HL-60/S4 treated with phorbol 12-myristate 13-acetate at 8.2 ng/mL for 4 days and 3 days (cell line): ENCODE measurements around the gene GRM4.

ENCODE experiments used
- in situ Hi-C: fragments of 300-500 bp; cut with MboI; formaldehyde crosslinking; loops from 2 replicates; pipeline ENCODE4 v1.15.0; 2022; ENCODE audit warnings: low sequenced_read_pairs

GRM4 gene

GRCh38 chr6:34158876-34159275 is 13.0 kb upstream of the GRM4 start:
- in situ Hi-C loops: loop anchor here (25.0 kb wide), 1 partner anchor 453 kb away; no protein-coding TSS in a partner anchor

DNA sequence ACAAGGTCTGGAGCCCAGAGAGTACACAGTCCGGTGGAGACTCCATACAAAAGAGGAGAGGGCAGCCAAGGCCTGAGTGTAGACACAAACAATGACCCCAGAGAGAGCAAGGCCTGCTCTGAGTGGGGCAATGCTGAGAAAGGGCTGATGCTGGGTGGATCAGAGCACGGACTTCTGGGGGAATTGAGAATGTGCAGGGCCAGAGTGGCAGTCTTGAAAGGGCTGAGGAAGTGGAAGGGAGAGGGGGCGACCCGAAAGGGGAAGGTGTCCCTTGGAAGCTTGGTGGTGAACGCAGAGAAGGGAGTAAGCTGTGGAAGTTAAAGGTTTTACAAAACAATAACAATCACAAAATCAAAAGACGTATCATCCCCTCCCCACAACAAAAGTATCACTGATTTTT is 12.0 kb upstream of the GRM4 start:
- in situ Hi-C loops: loop anchor here (25.0 kb wide), 1 partner anchor 454 kb away; no protein-coding TSS in a partner anchor

- in situ Hi-C loops: loop anchor here (25.0 kb wide), 1 partner anchor 455 kb away; no protein-coding TSS in a partner anchor
Observed at GRCh38 chr6:34157236-34157830, 11.4 kb upstream of the GRM4 start.

GRCh38 chr6:34155471-34156300 is 9.8 kb upstream of the GRM4 start:
- in situ Hi-C loops: loop anchor here (25.0 kb wide), 1 partner anchor 457 kb away; no protein-coding TSS in a partner anchor

DNA sequence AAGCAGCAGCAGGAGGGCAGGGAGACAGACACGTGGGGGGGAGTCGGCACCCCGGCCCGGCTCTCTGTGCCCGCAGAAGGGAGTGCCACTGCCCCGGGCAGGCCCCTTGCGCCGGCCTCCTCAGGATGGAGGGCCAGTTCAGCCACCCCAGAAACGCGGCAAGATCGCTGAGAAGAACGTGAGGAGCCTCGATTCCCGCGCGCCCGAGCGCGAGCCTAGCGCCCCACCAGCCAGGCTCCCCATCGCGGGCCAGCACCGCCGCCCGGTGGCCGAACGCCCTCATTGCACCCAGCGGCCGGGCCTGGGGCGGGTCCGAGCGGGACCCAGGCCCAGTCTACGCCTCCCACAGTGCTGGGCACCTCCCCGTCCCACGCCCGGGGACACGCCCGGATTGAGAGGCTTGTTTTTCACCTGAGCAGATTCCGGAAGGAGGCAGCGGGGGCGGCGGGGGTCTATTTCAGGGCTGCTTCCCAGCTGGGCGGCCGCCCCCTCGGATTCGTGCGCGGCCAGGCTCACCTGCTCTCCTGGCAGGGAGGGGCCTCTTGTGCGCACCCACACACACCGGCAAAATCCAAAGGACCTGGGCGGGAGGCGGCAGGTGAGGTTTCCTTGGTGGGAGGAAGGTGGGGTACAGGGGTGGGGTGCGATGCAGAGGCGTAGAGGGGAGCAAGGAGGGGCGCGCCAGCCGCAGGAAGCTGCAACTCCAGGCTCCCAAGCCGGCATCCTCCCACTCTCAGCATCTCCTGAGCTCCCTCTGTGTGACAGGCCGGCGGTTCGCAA is 9.0 kb upstream of the GRM4 start:
- in situ Hi-C loops: loop anchor here (25.0 kb wide), 1 partner anchor 457 kb away; no protein-coding TSS in a partner anchor

DNA sequence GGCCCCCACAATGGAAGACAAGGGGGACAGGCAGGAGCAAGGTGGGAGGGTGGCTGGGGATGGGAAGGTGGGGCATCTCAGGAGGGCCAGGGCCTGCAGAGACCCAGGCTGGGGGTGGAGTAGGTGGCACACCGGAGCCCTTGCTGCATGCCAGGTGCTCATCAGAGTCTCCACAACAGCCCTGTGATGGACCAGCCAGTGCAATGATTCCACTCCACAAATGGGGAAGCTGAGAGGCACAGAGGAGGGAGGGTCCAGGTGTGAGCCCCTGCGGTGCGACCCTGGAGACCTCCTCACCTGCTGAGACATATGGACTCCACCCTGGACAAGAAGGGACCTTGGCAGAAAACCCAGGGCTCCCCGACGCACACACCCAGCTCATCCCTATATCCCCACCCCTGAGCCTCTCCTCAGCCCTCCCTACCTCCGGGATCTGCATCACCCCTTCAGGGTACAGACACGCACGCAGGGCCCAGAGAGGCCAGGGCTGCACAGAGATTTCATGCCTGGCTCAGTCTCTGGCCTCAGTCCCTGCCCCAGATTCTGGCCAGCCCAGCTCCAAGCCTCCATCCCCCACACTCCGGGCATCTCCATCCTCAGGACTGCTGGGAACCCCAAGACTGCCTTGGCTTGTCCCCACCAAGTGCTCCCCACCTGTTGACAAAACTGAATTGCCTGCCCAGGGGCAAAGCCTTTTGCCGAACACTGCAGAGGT is 7.1 kb upstream of the GRM4 start:
- in situ Hi-C loops: loop anchor here (25.0 kb wide), 1 partner anchor 459 kb away; no protein-coding TSS in a partner anchor

- in situ Hi-C loops: loop anchor here (25.0 kb wide), 1 partner anchor 460 kb away; no protein-coding TSS in a partner anchor
Observed at GRCh38 chr6:34152042-34152524, 6.2 kb upstream of the GRM4 start.

DNA sequence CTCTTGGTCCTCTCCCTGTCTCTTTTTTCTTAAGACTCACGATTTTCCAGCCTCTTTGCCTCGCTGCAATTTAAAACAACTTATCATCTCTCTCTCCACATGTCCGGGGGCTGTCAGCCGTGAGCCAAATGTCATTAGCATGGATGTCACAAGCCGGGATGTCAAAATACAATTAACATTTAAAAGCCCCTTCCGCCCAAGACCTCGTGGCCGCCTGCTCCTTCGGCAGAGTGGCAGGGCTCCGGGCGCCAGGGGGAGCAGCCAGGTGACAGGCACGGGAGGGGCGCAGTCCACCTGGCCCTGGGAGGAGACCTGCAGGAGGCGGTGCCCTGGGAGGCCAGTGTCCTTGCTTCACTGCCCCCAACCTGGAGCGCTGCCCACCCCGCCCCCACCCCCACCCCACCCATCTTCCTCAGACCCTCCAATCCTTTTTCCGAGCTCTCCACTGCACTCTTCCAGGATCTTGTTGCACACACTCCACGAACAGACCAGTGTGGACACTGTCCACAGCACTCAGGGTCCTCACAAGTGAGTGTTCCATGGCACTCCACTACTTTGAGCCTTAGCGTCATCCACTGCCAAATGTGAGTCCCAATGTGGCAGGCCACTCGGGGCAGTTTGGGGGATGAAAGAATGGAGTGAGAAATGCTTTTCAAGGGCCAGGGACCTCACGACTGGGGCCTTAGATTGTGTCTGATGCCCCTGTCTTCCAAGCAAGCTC is 5.6 kb upstream of the GRM4 start:
- in situ Hi-C loops: loop anchor here (25.0 kb wide), 1 partner anchor 461 kb away; no protein-coding TSS in a partner anchor

- in situ Hi-C loops: loop anchor here (25.0 kb wide), 1 partner anchor 462 kb away; no protein-coding TSS in a partner anchor
Observed at GRCh38 chr6:34150766-34151165, 4.9 kb upstream of the GRM4 start.

GRCh38 chr6:34149831-34150400 is 4.0 kb upstream of the GRM4 start:
- in situ Hi-C loops: loop anchor here (25.0 kb wide), 1 partner anchor 462 kb away; no protein-coding TSS in a partner anchor

GRCh38 chr6:34149452-34149810 is 3.5 kb upstream of the GRM4 start:
- in situ Hi-C loops: no loop called here

DNA sequence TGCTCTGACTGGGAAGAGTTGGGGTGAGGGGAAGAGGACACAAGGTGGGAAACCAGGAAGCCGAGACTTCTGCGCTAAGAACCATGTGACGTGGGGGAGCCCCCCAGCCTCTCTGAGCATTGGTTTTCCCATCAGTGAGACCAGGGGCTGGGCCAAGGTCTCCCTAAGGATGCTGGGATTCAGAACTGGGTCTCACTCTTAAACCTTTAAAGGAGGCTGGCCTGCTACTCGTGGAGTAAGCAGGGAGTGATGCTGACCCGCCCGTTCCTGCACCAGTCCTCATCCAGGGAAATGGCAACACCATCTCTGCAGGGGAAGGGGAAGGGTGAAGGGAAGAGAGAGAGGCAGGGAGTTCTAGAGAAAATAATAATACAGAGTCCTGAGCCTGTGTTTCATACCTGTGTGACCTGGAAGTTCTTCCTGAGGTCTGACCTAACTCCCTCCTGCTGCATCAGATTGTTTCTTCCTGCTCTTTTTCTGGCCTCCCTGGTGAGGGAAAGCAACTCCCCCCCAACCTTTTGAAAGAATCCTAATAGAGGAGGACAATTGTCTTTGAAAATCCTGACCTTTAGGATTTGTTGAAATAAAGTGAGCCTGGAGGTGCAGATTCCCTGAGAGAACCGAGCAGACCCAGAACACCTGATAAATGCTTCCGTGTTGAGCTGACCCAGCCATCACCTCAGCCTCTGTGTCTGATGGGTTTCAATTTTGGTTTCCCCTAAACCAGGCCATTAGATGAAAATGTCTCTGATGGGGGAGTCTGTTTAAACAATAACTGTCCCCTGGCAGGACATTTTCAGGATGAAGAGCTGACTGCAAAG is 3.0 kb upstream of the GRM4 start:
- in situ Hi-C loops: no loop called here

DNA sequence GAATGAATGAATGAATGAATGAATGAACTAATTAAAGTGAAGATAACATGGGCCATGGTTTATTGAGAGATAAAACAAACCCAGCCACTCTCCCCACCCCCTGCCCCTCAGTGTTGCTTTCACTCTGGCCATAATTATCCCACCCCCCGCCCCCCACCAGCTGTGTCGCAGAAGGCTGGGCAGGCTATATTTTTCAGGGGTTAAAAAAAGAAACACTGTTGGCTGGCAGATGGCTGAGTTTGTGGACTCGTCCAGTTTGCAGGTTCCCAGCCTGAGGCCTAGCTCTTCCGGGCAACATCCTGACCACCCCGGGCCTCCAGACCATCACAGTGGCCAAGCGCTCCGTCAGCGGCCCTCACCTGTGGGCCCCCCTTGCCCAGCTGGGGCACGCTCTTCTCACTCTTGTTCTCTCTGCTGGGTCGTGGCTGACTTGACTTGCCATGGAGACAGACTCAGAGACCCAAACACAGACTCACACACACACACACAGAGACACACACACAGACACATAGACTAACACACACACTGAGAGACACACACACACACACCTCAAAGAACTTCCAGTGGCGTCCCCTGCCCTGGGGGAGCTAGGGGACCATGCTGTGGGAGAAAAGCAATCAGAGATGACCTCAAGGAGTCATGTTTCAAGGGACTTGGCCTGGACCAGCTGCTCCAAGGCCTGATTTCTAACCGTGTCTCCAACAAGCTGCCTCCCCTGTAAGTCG is 2.2 kb upstream of the GRM4 start:
- in situ Hi-C loops: no loop called here

- in situ Hi-C loops: no loop called here
Observed at GRCh38 chr6:34146801-34147592, 1.1 kb upstream of the GRM4 start.

- in situ Hi-C loops: no loop called here
Observed at GRCh38 chr6:34145161-34146020, 496 bp downstream of the GRM4 start.

DNA sequence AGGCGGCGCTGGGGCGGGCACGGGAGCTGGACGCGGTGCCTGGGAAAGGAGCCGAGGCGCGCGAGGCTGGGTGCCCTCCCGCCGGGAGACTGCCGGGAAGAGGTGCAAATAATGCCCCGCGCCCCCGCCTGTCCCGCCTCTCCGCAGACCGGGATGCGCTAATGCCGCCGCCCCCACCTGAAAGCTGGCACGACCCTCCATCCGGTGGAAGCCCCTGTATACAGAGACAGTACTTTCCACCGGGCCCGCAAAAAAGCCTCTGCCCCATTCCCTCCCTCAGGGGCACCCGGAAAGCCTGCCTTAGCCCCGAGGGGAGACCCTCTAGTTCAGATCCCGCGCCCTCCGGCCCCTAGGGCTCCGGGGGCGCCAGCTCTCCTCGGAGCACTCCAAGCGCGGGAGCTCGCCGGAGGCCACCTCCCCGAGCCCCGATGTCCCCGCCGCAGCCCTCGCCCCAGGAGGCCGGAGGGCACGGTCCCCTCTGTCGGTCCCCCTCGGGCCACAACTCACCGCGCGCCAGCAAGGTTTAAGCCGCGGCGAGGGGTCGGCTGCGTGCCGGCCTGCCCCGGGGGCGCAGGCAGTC is 1.2 kb downstream of the GRM4 start:
- in situ Hi-C loops: no loop called here
